ENCODE results near the gene ABHD10.

DNA sequence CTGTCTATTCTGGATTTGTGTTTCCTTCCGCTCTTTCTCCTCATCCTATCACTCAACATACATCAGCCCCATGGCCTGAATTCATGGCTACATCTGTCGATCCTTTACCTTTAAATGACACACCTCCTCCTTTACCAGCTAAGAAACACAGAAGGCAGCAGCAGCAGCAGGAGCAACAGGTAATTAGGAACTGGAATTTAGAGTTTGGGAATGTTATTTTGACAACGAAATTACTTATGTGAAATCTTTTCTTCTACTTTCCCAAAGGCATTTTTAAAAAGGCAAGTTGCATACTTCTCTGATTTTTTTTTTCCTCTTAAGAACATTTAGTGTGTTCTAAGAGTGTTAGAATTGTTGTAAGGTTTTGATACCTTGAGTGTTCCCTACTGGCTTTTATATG is 29.1 kb upstream of the ABHD10 start:
- TF ChIP-seq CTCF (IDR thresholded peaks at IDR 0.05) (no peak), EZH2 (IDR thresholded peaks at IDR 0.05) (no peak)
